Trophoblast cell (in vitro differentiated cells and primary cell): Measurements from ENCODE around the gene SMTN.
"Not testable (repeated sequence)": the region's sequence is repeated elsewhere in the genome, so short reads cannot be mapped to it uniquely, and the experiment has no call there.

Experiments used
- DNase-seq, 2 donors: peaks; one replicate each; pipeline ENCODE4 v3.0.0-alpha.2; 2016
- H2AFZ ChIP-seq: 2 replicates; pipeline ENCODE4 v1.6.1; 2013; ENCODE audit warnings: low read length, moderate library complexity, mild to moderate bottlenecking; ENCODE audit not compliant: insufficient read depth, poor library complexity
- H2AK5ac ChIP-seq: 2 replicates; pipeline ENCODE4 v1.6.1; 2013; ENCODE audit warnings: mild to moderate bottlenecking, low read length
- H2BK120ac ChIP-seq: 2 replicates; pipeline ENCODE4 v1.6.1; 2013; ENCODE audit warnings: low read length, mild to moderate bottlenecking, moderate library complexity; ENCODE audit not compliant: insufficient read depth, poor library complexity
- H2BK12ac ChIP-seq: 2 replicates; pipeline ENCODE4 v1.6.1; 2013; ENCODE audit warnings: mild to moderate bottlenecking, low read length, moderate library complexity
- H2BK5ac ChIP-seq: 2 replicates; pipeline ENCODE4 v1.6.1; 2013; ENCODE audit warnings: low read length, low read depth, moderate library complexity, mild to moderate bottlenecking; ENCODE audit not compliant: poor library complexity
- H3K14ac ChIP-seq: 2 replicates; pipeline ENCODE4 v1.6.1; 2013; ENCODE audit warnings: mild to moderate bottlenecking, low read length
- H3K18ac ChIP-seq: 2 replicates; pipeline ENCODE4 v1.6.1; 2013; ENCODE audit warnings: mild to moderate bottlenecking, low read length
- H3K23ac ChIP-seq: 2 replicates; pipeline ENCODE4 v1.6.1; 2013; ENCODE audit warnings: low read length
- H3K27ac ChIP-seq: 2 replicates; pipeline ENCODE4 v1.5.1; 2013; ENCODE audit warnings: low read depth, mild to moderate bottlenecking, inconsistent platforms, low read length, moderate library complexity
- H3K27me3 ChIP-seq: 2 replicates; pipeline ENCODE4 v1.6.1; 2013; ENCODE audit warnings: inconsistent platforms, mild to moderate bottlenecking, low read length, moderate library complexity; ENCODE audit not compliant: insufficient read depth
- H3K36me3 ChIP-seq, 2 experiments: 1 replicate in 1 of 2; 2 replicates in 1 of 2; pipeline ENCODE4 v1.6.1; 2013; ENCODE audit warnings: low read length in 2 of 2, mild to moderate bottlenecking in 2 of 2, moderate library complexity in 1 of 2; ENCODE audit not compliant: insufficient read depth in 2 of 2, control insufficient read depth in 1 of 2
- H3K4ac ChIP-seq: 2 replicates; pipeline ENCODE4 v1.6.1; 2013; ENCODE audit warnings: low read depth, mild to moderate bottlenecking, low read length, moderate library complexity
- H3K4me1 ChIP-seq, 2 experiments: 1 replicate in 1 of 2; 2 replicates in 1 of 2; pipeline ENCODE4 v1.6.1; 2013; ENCODE audit warnings: low read length in 2 of 2, mild to moderate bottlenecking in 2 of 2, moderate library complexity in 1 of 2; ENCODE audit not compliant: insufficient read depth in 2 of 2, control insufficient read depth in 1 of 2
- H3K4me2 ChIP-seq: 2 replicates; pipeline ENCODE4 v1.6.1; 2013; ENCODE audit warnings: inconsistent platforms, mild to moderate bottlenecking, low read length, moderate library complexity
- H3K4me3 ChIP-seq: 2 replicates; pipeline ENCODE4 v1.5.1; 2013; ENCODE audit warnings: mild to moderate bottlenecking, low read depth, low read length, inconsistent platforms
- H3K79me1 ChIP-seq: one replicate; pipeline ENCODE4 v1.6.1; 2013; ENCODE audit warnings: low read length
- H3K79me2 ChIP-seq: 2 replicates; pipeline ENCODE4 v1.6.1; 2013; ENCODE audit warnings: low read length, mild to moderate bottlenecking; ENCODE audit not compliant: control insufficient read depth, insufficient read depth, poor library complexity
- H3K9ac ChIP-seq: 2 replicates; pipeline ENCODE4 v1.6.1; 2013; ENCODE audit warnings: mild to moderate bottlenecking, low read length
- H3K9me3 ChIP-seq: 2 replicates; pipeline ENCODE4 v1.6.1; 2013; ENCODE audit warnings: low read depth, mild to moderate bottlenecking, control low read depth, inconsistent platforms, low read length; ENCODE audit not compliant: insufficient read depth
- H4K12ac ChIP-seq: 2 replicates; pipeline ENCODE4 v1.6.1; 2013; ENCODE audit warnings: low read depth, mild to moderate bottlenecking, low read length, moderate library complexity
- H4K8ac ChIP-seq: 2 replicates; pipeline ENCODE4 v1.6.1; 2013; ENCODE audit warnings: low read depth, mild to moderate bottlenecking, low read length, moderate library complexity
- H4K91ac ChIP-seq: one replicate; pipeline ENCODE4 v1.6.1; 2013; ENCODE audit warnings: low read depth, mild to moderate bottlenecking, low read length, moderate library complexity
- WGBS: extraction: QIAGEN DNeasy Blood & Tissue Kit; methylation state at CpG from one replicate; pipeline ENCODE4 v1.1.7; 2013; ENCODE audit warnings: missing lambda C conversion rate; ENCODE audit not compliant: insufficient read length, insufficient coverage; ENCODE audit errors: extremely low coverage; 5-methylcytosine and 5-hydroxymethylcytosine counted together

The SMTN gene

DNA sequence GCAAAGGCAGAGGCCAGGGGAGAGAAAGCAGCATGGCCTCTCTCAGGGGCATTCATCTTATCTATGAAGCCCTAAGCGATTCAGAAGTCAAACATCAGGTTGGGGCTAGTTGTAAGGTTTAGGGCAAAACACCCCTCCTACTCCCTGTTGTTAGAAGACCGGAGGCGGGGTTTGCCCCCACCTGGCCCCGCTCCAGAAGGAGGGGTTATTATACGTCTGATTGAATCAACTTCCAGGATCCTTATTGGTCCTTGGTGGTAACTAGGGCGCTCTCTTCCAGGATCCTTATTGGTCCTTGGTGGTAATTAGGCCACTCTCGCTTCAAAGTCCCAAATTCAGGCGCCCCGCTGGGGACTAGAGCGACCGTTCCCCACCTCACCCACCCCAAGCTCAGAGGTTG, 12.1 kb upstream of the SMTN start:
- Histone ChIP-seq H3K27ac (no peak overlapping the region), H2BK120ac (no peak overlapping the region), H3K4ac (no peak overlapping the region), H3K27me3 (no peaks in the 10 kb centered on the region), H3K9ac (no peak overlapping the region), H2BK5ac (no peak overlapping the region), H2BK12ac (no peak overlapping the region), H4K8ac (no peak overlapping the region), H3K79me2 (no peaks in the 10 kb centered on the region), H3K14ac (no peak overlapping the region), H3K4me3 (no peak overlapping the region), H2AFZ (no peak overlapping the region), H3K4me2 (no peak overlapping the region), H3K18ac (no peak overlapping the region), H4K91ac (no peak overlapping the region), H3K4me1 (no peaks in the 10 kb centered on the region), H2AK5ac (no peak overlapping the region), H3K9me3 (no peaks in the 10 kb centered on the region), H3K79me1 (no peaks in the 10 kb centered on the region), H3K23ac (no peak overlapping the region), H4K12ac (no peak overlapping the region), H3K36me3 (no peaks in the 10 kb centered on the region)
- no CpG with 5 or more reads among the region's 11 CpGs for WGBS
- DNase-seq = no peak

- H3K79me2 ChIP-seq, H4K91ac ChIP-seq, H3K18ac ChIP-seq, H3K36me3 ChIP-seq, H3K27ac ChIP-seq, H2AFZ ChIP-seq, H3K4me3 ChIP-seq, H3K14ac ChIP-seq, H2BK120ac ChIP-seq, H3K4ac ChIP-seq, H3K4me1 ChIP-seq, H3K79me1 ChIP-seq, H2BK5ac ChIP-seq, H3K9me3 ChIP-seq, H3K9ac ChIP-seq, DNase-seq, H2AK5ac ChIP-seq, H3K4me2 ChIP-seq, H4K8ac ChIP-seq, H3K27me3 ChIP-seq, H2BK12ac ChIP-seq, H4K12ac ChIP-seq, H3K23ac ChIP-seq: not testable (repeated sequence)
- no CpG with 5 or more reads among the region's 6 CpGs for WGBS
These were observed 11.3 kb upstream of the SMTN start for GRCh38 chr22:31069691-31070314.

DNA sequence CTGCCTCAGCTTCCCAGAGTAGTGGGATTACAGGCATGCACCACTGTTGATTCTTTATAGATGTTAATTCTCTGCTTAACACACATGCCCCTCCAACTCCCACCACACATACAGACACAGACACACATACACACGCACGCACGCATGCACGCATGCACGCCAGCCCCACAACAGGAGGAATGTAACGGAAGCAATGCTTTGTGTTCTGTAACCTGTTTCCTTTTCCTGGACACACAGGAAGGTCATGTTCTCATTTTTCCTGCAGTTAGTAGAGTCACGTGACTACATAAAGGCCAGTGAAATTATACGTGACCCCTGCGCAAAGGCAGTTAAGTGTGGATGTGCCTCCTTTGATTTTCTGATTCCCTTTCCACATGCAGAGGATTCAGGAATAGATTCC, 8.0 kb upstream of the SMTN start:
- H4K12ac ChIP-seq, H2AFZ ChIP-seq, H3K79me2 ChIP-seq, H2BK120ac ChIP-seq, H3K4me3 ChIP-seq, H2AK5ac ChIP-seq, H3K27ac ChIP-seq, H3K18ac ChIP-seq, H2BK5ac ChIP-seq, H3K9me3 ChIP-seq, H4K8ac ChIP-seq, H3K4ac ChIP-seq, DNase-seq, H3K4me1 ChIP-seq, H3K23ac ChIP-seq, H3K79me1 ChIP-seq, H3K14ac ChIP-seq, H3K9ac ChIP-seq, H2BK12ac ChIP-seq, H3K4me2 ChIP-seq, H3K36me3 ChIP-seq, H3K27me3 ChIP-seq, H4K91ac ChIP-seq: not testable (repeated sequence)
- no CpG with 5 or more reads among the region's 9 CpGs for WGBS

DNA sequence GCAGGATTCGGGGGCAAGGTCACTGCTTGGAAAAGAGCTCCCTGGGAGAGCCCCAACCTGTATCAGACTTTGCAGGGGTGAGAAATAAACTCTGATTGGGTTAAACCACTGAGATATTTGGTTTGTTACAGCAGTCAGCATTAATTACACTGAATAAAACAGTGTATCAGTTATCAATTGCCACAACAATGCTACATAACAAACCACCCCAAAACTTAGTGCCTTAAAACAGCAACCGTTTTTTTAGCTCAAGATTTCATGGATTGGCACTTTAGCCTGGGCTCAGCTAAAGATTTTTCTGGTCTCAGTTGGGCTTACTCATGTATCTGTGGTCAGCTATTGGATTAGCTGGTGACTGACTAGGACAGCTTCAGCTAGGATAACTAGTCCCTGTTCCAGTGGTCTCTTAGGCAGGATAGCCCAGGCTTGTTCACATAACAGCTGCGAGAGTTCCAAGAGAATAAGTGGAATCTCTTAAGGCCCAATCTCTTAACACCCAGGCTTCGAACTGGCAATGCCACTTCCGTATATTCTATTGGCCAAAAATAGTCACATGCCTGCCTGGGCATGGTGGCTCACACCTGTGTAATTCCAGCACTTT, 7.5 kb upstream of the SMTN start:
- H3K79me1 ChIP-seq = not testable (repeated sequence)

More for the DNA sequence above, 7.5 kb upstream of the SMTN start:
- not testable (repeated sequence) for H3K4me1 ChIP-seq, H2BK12ac ChIP-seq, H2AFZ ChIP-seq, H3K27me3 ChIP-seq, H4K12ac ChIP-seq, H2AK5ac ChIP-seq, H2BK120ac ChIP-seq, H3K9ac ChIP-seq, H4K8ac ChIP-seq, H3K4me3 ChIP-seq, H3K79me2 ChIP-seq, H3K36me3 ChIP-seq, H3K23ac ChIP-seq, H4K91ac ChIP-seq, H3K14ac ChIP-seq, H3K4me2 ChIP-seq, H3K27ac ChIP-seq, H3K9me3 ChIP-seq, DNase-seq, H3K18ac ChIP-seq, H3K4ac ChIP-seq, H2BK5ac ChIP-seq
- WGBS = no CpG with 5 or more reads among the region's 5 CpGs
